ENCODE data around the gene HYAL3.
"Not testable (repeated sequence)": the region's sequence is repeated elsewhere in the genome, so short reads cannot be mapped to it uniquely, and the experiment has no call there.

HYAL3 gene

GRCh38 chr3:50294089-50294488 lies 5.1 kb downstream of the HYAL3 start:
- no peak overlapping the region for H3K27ac ChIP-seq
- no peak for DNase-seq (ENCODE audit: low read depth, low spot score)

GRCh38 chr3:50293079-50293801 lies 6.0 kb downstream of the HYAL3 start:
- DNase-seq (ENCODE audit: low read depth, low spot score): no peak
- peak overlapping the region; percentile 63 for H3K27ac ChIP-seq

- DNase-seq (ENCODE audit: low read depth, low spot score): peak; percentile 84
- H3K27ac ChIP-seq: peak within 1 kb of the TSS; percentile 63
Observed at GRCh38 chr3:50292159-50293078, 6.8 kb downstream of the HYAL3 start, which contains the start of gene IFRD2. Gene IFRD2, minus strand, starts transcription at chr3:50292429. Its CDS starts 155 bp downstream, at chr3:50292274.

GRCh38 chr3:50290161-50290641 lies 9.0 kb downstream of the HYAL3 start:
- H3K27ac ChIP-seq: no peak overlapping the region
- DNase-seq (ENCODE audit: low read depth, low spot score): no peak

- no peak overlapping the region for H3K27ac ChIP-seq
- no peak for DNase-seq (ENCODE audit: low read depth, low spot score)
Observed at GRCh38 chr3:50289130-50289529, 10.1 kb downstream of the HYAL3 start.

- DNase-seq (ENCODE audit: low read depth, low spot score): no peak
- no peak overlapping the region for H3K27ac ChIP-seq
Observed at GRCh38 chr3:50288387-50289007, 10.7 kb downstream of the HYAL3 start.

- H3K27ac ChIP-seq: no peak overlapping the region
- DNase-seq (ENCODE audit: low read depth, low spot score): no peak
Observed at GRCh38 chr3:50287262-50287661, 11.9 kb downstream of the HYAL3 start.

- no peak overlapping the region for H3K27ac ChIP-seq
- no peak for DNase-seq (ENCODE audit: low read depth, low spot score)
Observed at GRCh38 chr3:50286322-50287227, 12.6 kb downstream of the HYAL3 start.

- DNase-seq (ENCODE audit: low read depth, low spot score); H3K27ac ChIP-seq: not testable (repeated sequence)
Observed at GRCh38 chr3:50284121-50284520, 15.1 kb downstream of the HYAL3 start.

GRCh38 chr3:50279255-50280016 lies 19.8 kb downstream of the HYAL3 start:
- no peak for DNase-seq (ENCODE audit: low read depth, low spot score)
- H3K27ac ChIP-seq: no peak overlapping the region

GRCh38 chr3:50278880-50279224 lies 20.4 kb downstream of the HYAL3 start, which contains the start of gene LSMEM2:
Gene LSMEM2, plus strand, starts transcription at chr3:50279087. Its CDS starts 27 bp downstream, at chr3:50279114.
- DNase-seq (ENCODE audit: low read depth, low spot score): no peak
- H3K27ac ChIP-seq: no peak within 1 kb of the TSS

GRCh38 chr3:50278123-50278879 lies 20.9 kb downstream of the HYAL3 start:
- H3K27ac ChIP-seq: no peak overlapping the region
- no peak for DNase-seq (ENCODE audit: low read depth, low spot score)

GRCh38 chr3:50276762-50277101 lies 22.5 kb downstream of the HYAL3 start:
- no peak overlapping the region for H3K27ac ChIP-seq
- DNase-seq (ENCODE audit: low read depth, low spot score): no peak

- DNase-seq (ENCODE audit: low read depth, low spot score): no peak
Observed at GRCh38 chr3:50275996-50276761, 23.0 kb downstream of the HYAL3 start.

GRCh38 chr3:50275141-50275995 lies 23.8 kb downstream of the HYAL3 start:
- DNase-seq (ENCODE audit: low read depth, low spot score): no peak
- H3K27ac ChIP-seq: no peak overlapping the region

More at GRCh38 chr3:50275996-50276761, 23.0 kb downstream of the HYAL3 start:
- no peak overlapping the region for H3K27ac ChIP-seq

- DNase-seq (ENCODE audit: low read depth, low spot score): no peak
- H3K27ac ChIP-seq: no peak overlapping the region
Observed at GRCh38 chr3:50274371-50275104, 24.7 kb downstream of the HYAL3 start.
